HG03139 (cell line): ENCODE data around the gene TMEM170A.
"Not testable (repeated sequence)": the region's sequence is repeated elsewhere in the genome, so short reads cannot be mapped to it uniquely, and the experiment has no call there.

Experiments
- ATAC-seq: cut with Tn5 transposase; IDR thresholded peaks from one replicate; pipeline ENCODE4 v1.9.1; 2021; ENCODE audit not compliant: unreplicated experiment

The TMEM170A gene

DNA sequence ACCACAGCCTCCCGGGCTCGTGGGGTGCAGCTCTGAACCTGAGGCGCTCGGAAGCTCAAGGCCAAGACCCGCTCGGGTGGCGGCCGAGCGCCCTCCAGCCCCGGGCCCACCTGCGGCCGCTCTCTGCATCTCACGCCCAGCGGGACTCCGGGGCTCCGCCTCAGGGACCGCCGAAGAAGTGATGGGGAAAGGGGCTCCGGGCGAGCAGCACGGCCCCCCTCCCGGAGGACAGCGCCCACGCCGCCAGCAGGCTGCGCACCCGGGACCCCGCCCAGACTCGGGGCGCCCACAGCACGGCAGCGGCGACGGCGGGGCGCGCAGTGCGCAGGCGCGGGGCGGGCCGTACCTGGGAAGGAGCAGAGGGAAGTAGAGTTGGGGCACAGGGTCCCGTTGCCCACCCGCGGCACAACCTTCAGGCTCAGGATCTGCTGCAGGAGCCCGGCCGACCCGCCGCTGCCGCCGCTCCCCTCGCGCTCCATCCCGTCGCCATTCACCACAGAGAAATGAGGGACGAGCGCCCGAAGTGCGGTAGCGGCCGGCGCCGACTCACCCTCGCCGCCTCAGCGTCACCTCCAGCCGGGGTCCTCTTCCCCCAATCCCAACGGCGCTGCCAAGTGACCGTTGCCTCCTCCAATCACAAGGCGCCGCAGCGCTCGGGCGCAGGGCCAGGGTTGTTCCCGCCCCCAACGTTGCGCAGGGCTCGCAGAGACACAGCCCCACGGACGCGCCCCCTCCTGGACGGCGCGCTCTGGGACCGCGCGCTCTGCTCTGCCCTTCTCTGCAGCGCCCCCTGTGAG is at the start of gene TMEM170A:
Gene TMEM170A (minus strand): TSS at position 568 of the 797 bp plus-strand sequence. CDS start 89 bp downstream, at position 479.
- ATAC-seq = peak; percentile 92

- no peak for ATAC-seq
Observed at GRCh38 chr16:75506574-75506973, 42.1 kb upstream of the TMEM170A start.

DNA sequence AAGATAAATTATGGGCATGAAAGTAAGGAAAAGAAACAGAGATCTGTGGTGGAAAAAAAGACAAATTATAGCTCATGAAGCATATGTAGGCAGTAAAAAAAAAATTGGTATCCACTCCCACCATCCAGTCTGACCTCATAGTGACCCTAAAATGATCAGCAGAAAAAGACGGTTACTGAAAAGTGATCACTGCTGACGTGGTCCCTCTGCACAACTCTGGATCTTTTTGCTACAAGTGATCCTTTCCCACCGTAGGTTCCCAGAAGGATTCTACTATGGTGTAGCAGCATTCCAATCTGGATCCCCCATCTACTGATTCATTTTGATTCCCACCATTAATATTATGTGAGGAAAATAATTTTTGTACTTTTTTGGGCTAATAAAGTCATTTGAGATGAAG is 41.6 kb upstream of the TMEM170A start:
- no peak for ATAC-seq

- no peak for ATAC-seq
Observed at GRCh38 chr16:75503801-75504200, 39.3 kb upstream of the TMEM170A start.

DNA sequence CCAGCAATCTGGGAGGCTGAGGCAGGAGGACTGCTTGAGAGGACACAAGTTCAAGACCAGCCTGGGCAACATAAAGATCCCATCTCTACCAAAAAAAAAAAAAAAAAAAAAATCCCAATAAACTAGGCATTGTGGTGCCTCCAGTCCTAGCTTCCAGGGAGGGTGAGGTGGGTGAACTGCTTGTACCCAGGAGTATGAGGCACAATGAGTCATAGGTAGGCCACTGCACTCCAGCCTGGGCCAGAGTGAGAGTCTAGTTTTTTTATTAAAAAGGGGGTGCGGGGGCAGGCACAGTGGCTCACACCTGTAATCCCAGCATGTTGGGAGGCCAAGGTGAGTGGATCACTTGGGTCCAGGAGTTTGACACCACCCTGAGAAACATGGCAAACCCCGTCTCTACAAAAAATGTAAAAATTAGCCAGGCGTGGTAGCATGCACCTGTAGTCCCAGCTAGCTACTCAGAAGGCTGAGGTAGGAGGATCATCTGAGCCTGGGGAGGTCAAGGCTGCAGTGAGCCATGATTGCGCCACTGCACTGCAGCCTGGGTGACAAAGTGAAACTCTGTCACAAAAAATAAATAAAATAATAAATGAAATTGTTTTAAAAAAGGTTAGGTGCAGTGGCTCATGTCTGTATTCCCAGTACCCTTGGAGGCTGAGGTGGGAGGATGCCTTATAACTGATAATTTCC is 38.6 kb upstream of the TMEM170A start:
- ATAC-seq = no peak

DNA sequence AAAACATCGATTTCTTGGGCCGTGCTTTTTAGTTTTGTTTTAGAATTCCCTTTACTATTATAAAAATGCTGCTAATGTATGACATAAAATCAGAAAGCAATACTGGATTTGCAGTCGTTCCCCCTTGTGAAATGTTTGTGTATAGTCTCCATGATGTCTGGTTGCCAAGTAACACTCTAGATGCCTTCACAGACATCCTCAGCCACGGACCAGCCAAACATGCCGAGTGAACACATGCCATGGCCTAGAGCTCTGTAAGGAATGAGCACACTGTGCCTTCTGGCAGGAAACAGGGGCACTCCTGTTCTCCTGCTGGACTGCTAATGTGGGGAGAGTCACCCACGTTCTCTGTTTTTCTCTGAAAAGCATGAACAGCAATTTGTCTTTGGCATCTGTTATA is 37.3 kb upstream of the TMEM170A start:
- ATAC-seq = not testable (repeated sequence)

DNA sequence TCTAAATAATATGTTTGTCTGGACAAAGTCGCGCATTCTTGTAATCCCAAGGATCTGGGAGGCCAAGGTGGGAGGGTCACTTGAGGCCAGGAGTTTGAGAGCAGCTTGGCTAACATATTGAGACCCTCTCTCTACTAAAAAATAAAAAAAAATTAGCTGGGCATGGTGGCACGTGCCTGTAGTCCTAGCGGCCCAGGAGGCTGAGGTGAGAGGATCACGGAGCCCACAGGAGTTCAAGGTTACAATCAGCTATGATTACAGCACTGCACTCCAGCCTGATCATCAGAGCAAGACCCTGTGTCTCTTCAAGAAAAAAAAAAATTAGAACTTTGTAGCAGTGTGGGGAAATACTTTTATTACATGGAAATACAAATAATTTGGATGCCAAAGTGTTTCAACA is 36.9 kb upstream of the TMEM170A start:
- ATAC-seq = no peak

- not testable (repeated sequence) for ATAC-seq
Observed at GRCh38 chr16:75498605-75499322, 34.3 kb upstream of the TMEM170A start.

GRCh38 chr16:75497558-75497957 is 33.1 kb upstream of the TMEM170A start:
- ATAC-seq = no peak

DNA sequence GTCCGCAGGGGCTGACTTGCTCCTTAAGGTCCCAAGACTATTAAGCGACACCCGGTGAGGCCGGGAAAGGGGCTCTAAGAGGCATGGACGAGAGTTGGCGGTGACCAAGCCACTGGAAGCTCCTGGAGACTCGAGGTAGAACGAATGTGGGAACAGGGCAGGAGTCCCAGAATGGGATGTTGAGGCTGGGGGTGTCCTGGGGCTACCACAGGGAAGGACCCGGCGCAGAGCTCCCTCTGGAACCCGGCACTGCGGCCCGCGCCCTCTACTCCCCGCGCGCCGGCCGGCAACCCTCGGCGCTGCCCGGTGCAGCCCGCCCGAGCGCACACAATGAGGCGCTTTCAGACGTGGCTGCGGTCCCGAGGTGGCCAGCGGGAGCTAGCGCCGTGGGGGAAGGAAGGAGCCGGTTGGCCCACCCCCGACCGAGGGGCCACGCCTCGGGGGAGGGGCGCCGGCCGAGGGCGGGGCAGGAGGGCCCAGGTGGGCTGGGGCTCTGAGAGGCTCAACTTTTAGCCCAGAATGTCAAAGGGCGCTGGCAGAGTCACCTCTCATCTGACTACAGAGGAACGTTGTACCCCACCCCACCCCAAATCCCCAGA is 30.7 kb upstream of the TMEM170A start, which contains the start of gene CHST6:
Gene CHST6 (minus strand): TSS at position 366 of the 599 bp plus-strand sequence. CDS start 15,613 bp downstream, outside the sequence.
- peak; percentile 72 for ATAC-seq

- no peak for ATAC-seq
Observed at GRCh38 chr16:75494661-75495075, 30.2 kb upstream of the TMEM170A start.

- no peak for ATAC-seq
Observed at GRCh38 chr16:75494184-75494583, 29.7 kb upstream of the TMEM170A start.

DNA sequence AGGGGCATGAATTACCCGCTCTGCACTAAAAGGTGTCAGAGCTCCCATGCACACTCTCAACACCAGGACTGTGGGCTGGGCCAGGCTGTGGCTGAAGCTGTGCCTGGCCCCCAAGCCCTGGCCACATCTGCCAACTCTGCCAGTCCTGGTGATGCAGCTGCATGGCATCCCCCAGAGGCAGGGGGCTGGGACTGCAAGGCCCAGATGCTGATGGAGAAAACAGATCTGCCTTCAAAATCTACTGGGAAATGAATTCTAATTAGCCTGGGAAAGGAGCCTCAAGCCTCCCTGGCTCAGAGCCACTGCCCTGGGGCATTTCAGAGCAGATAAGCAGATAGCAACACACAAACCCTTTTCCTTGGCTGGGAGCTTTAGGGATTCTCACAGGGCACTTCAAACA is 27.4 kb upstream of the TMEM170A start:
- no peak for ATAC-seq

DNA sequence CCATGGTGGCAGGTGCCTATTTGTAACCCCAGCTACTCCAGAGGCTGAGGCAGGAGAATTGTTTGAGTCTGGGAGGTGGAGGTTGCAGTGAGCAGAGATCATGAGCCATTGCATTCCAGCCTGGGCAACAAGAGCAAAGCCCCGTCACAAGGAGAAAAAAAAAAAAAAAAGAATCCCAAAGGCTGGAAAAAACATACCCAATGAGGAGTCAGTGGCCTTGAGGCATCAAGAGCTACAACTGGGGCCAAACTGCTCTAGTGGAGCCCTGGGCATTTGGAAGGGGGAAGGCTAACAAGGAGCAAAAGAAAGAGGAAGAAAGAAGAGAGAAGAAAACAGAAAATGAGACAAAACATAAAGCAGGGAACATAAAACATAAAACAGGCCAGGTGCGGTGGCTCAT is 23.8 kb upstream of the TMEM170A start:
- no peak for ATAC-seq

DNA sequence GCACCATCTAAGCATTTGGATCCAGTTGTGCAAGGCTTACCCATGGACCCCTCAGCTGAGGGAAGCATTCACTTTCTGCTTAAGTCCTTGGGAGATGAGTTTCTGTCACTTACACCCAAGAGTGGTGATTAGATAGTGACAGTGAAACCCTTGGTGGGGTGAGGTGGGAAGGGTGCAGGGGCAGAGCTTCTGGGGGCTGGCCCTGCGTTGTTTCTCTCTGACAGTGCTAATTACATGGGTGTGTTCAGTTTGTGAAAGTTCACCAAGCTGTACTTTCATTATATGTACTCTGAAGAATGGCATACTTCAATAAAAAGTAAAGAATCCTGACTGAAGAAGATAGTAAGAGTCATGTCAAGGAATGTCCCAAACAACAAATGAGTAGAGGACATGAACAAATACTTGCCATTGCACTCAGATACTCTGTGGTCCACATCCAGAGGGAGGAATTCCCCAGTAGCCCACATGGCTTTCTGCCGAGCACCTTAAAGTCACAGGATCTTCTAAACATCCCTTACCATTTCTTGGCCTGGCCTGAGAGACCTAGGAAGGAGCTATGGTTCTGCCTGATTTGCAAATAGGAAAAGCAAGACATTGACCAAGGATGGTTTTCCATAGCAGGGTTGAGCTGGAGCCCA is 22.3 kb upstream of the TMEM170A start:
- no peak for ATAC-seq

GRCh38 chr16:75486014-75486675 is 21.7 kb upstream of the TMEM170A start:
- ATAC-seq = no peak

- ATAC-seq = no peak
Observed at GRCh38 chr16:75485230-75486013, 20.9 kb upstream of the TMEM170A start.

GRCh38 chr16:75483222-75483621 is 18.7 kb upstream of the TMEM170A start:
- no peak for ATAC-seq

- no peak for ATAC-seq
Observed at GRCh38 chr16:75482434-75483205, 18.1 kb upstream of the TMEM170A start.
